ENCODE data around the gene ZWILCH. TPM values are rescaled to one million over a fixed set of nuclear protein-coding genes. Genes with fewer than 3 reads are reported as not detected.
"Not testable (repeated sequence)": the region's sequence is repeated elsewhere in the genome, so short reads cannot be mapped to it uniquely, and the experiment has no call there.

ZWILCH gene
- total and polyA plus RNA-seq, 4 donors = 2.3 to 6.6 (median 4.8) TPM

GRCh38 chr15:66497502-66498455 lies 7.3 kb upstream of the ZWILCH start, which contains the start of gene SNAPC5:
SNAPC5 (minus strand) TSS chr15:66497762; CDS start chr15:66497731, 31 bp downstream.
- H3K27me3 ChIP-seq (ENCODE audit: control insufficient read depth in 1 of 2, insufficient read depth in 2 of 2, low read length in 1 of 2) = no peaks in the 10 kb centered on the region
- peak within 1 kb of the TSS; percentile 76 to 79 for H3K4me3 ChIP-seq (ENCODE audit: low read length in 2 of 2)
- peaks cover 3 to 4% of the 10 kb centered on the region in 2 donors for H3K36me3 ChIP-seq (ENCODE audit: control insufficient read depth in 1 of 2, insufficient read depth in 2 of 2, low read length in 1 of 2)
- ATAC-seq (ENCODE audit: low FRiP score) = peak; percentile 99
- intact Hi-C loops (cut with DNase I) = loop anchor here (2.0 to 5.0 kb wide), 2 partner anchors 110 to 111 kb away; partner anchors contain the start of gene MAP2K1 (in 2 of the 2)
- H3K9me3 ChIP-seq (ENCODE audit: control insufficient read depth, low read length) = no peaks in the 10 kb centered on the region
- peak; percentile 98 to 99 for DNase-seq
- H3K4me1 ChIP-seq (ENCODE audit: control insufficient read depth in 1 of 2, insufficient read depth in 2 of 2, low read length in 2 of 2) = no peaks in the 10 kb centered on the region
- 6% methylated on average over 43 of the region's 43 CpGs for WGBS, 2 donors
- peak within 1 kb of the TSS; percentile 52 to 67 for H3K27ac ChIP-seq (ENCODE audit: low read depth in 1 of 2, low read length in 2 of 2)

DNA sequence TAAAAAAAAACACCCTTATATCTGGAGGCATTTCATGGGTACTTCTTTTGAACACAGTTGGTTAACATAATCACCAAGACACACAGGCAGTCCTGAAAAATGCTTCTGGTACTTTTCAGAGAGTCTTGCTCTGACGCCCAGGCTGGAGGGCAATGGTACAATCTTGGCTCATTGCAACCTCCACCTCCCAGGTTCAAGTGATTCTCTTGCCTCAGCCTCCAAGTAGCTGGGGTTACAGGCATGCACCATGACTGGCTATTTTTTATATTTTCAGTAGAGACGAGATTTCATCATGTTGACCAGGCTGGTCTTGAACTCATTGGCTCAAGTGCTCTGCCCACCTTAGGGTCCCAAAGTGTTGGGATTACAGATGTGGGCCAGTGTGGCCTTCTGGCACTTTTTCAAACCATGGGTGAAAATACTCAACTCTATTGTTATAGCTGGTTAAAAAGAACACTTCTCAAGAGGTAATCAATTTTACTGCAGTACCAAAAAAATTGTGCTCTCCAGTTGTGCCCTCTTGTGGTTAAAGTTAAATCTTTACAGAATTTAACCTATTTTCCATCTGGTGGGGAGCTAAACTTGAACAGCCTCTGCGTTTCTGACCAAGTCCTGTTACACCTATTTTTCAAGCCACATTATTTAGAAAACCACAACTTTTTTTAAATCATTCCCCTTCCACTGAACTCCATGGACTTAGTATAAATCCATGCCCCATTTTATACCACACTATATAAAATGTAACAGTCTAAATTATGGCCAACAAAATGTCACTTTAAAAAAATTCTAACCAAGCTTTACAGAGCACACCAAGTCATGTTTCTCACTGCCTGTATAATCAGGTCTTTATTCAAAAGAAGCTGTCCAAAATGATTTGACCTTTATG lies 6.4 kb upstream of the ZWILCH start:
- Histone ChIP-seq H3K4me3 (ENCODE audit: low read length in 2 of 2) (no peak overlapping the region), H3K4me1 (ENCODE audit: control insufficient read depth in 1 of 2, insufficient read depth in 2 of 2, low read length in 2 of 2) (peaks cover 0 to 4% of the 10 kb centered on the region in 2 donors), H3K9me3 (ENCODE audit: control insufficient read depth, low read length) (no peaks in the 10 kb centered on the region), H3K27me3 (ENCODE audit: control insufficient read depth in 1 of 2, insufficient read depth in 2 of 2, low read length in 1 of 2) (no peaks in the 10 kb centered on the region), H3K27ac (ENCODE audit: low read depth in 1 of 2, low read length in 2 of 2) (no peak overlapping the region), H3K36me3 (ENCODE audit: control insufficient read depth in 1 of 2, insufficient read depth in 2 of 2, low read length in 1 of 2) (peaks cover 3 to 4% of the 10 kb centered on the region in 2 donors)
- intact Hi-C loops (cut with DNase I) = loop anchor here in 1 of 2 donors (5.0 kb wide), 1 partner anchor 111 kb away; the partner anchor contains the start of gene MAP2K1
- WGBS, 2 donors = 27 to 34% methylated on average over 3 of the region's 3 CpGs
- DNase-seq = no peak
- ATAC-seq (ENCODE audit: low FRiP score) = no peak

DNA sequence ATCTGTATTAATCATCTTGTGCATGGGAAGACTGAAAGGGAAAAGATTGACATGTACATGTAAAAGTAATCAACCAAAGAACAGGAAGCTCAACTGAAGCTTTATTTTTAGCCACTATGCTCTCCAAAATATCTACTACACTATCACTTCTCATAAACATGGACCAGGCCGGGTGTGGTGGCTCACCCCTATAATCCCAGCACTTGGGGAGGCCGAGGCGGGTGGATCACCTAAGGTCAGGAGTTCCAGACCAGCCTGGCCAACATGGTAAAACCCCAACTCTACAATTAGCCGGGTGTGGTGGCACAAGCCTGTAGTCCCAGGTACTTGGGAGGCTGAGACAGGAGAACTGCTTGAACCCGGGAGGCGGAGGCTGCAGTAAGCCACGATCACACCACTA lies 4.8 kb upstream of the ZWILCH start:
- H3K27me3 ChIP-seq (ENCODE audit: control insufficient read depth in 1 of 2, insufficient read depth in 2 of 2, low read length in 1 of 2); H3K4me3 ChIP-seq (ENCODE audit: low read length in 2 of 2); DNase-seq; H3K4me1 ChIP-seq (ENCODE audit: control insufficient read depth in 1 of 2, insufficient read depth in 2 of 2, low read length in 2 of 2); H3K9me3 ChIP-seq (ENCODE audit: control insufficient read depth, low read length); intact Hi-C loops (cut with DNase I); H3K36me3 ChIP-seq (ENCODE audit: control insufficient read depth in 1 of 2, insufficient read depth in 2 of 2, low read length in 1 of 2); H3K27ac ChIP-seq (ENCODE audit: low read depth in 1 of 2, low read length in 2 of 2); ATAC-seq (ENCODE audit: low FRiP score): not testable (repeated sequence)
- WGBS, 2 donors = 85 to 86% methylated on average over 7 of the region's 7 CpGs

GRCh38 chr15:66502491-66502890 lies 2.6 kb upstream of the ZWILCH start:
- whole genome bisulfite sequencing, 2 donors = 73 to 74% methylated on average over 10 of the region's 10 CpGs
- intact Hi-C loops (cut with DNase I) = no loop called here
- Histone ChIP-seq H3K4me1 (ENCODE audit: control insufficient read depth in 1 of 2, insufficient read depth in 2 of 2, low read length in 2 of 2) (peaks cover 0 to 6% of the 10 kb centered on the region in 2 donors), H3K4me3 (ENCODE audit: low read length in 2 of 2) (no peak overlapping the region), H3K27ac (ENCODE audit: low read depth in 1 of 2, low read length in 2 of 2) (no peak overlapping the region), H3K9me3 (ENCODE audit: control insufficient read depth, low read length) (no peaks in the 10 kb centered on the region), H3K36me3 (ENCODE audit: control insufficient read depth in 1 of 2, insufficient read depth in 2 of 2, low read length in 1 of 2) (no peaks in the 10 kb centered on the region), H3K27me3 (ENCODE audit: control insufficient read depth in 1 of 2, insufficient read depth in 2 of 2, low read length in 1 of 2) (no peaks in the 10 kb centered on the region)
- no peak for DNase-seq
- ATAC-seq (ENCODE audit: low FRiP score) = no peak

- peak overlapping the region in 1 of 2 donors; percentile 96 for H3K4me3 ChIP-seq (ENCODE audit: low read length in 2 of 2)
- H3K27me3 ChIP-seq (ENCODE audit: control insufficient read depth in 1 of 2, insufficient read depth in 2 of 2, low read length in 1 of 2); H3K36me3 ChIP-seq (ENCODE audit: control insufficient read depth in 1 of 2, insufficient read depth in 2 of 2, low read length in 1 of 2); H3K9me3 ChIP-seq (ENCODE audit: control insufficient read depth, low read length); DNase-seq; H3K4me1 ChIP-seq (ENCODE audit: control insufficient read depth in 1 of 2, insufficient read depth in 2 of 2, low read length in 2 of 2); ATAC-seq (ENCODE audit: low FRiP score); intact Hi-C loops (cut with DNase I); H3K27ac ChIP-seq (ENCODE audit: low read depth in 1 of 2, low read length in 2 of 2): not testable (repeated sequence)
- 60 to 62% methylated on average over 13 of the region's 13 CpGs for WGBS, 2 donors
Observed at GRCh38 chr15:66503041-66503648, 2.0 kb upstream of the ZWILCH start.

GRCh38 chr15:66503780-66504562 lies 1.2 kb upstream of the ZWILCH start:
- DNase-seq (no peak), ATAC-seq (ENCODE audit: low FRiP score) (no peak)
- Histone ChIP-seq H3K27ac (ENCODE audit: low read depth in 1 of 2, low read length in 2 of 2) (peak overlapping the region; percentile 59 to 77), H3K9me3 (ENCODE audit: control insufficient read depth, low read length) (no peaks in the 10 kb centered on the region), H3K4me1 (ENCODE audit: control insufficient read depth in 1 of 2, insufficient read depth in 2 of 2, low read length in 2 of 2) (peaks cover 0 to 6% of the 10 kb centered on the region in 2 donors), H3K36me3 (ENCODE audit: control insufficient read depth in 1 of 2, insufficient read depth in 2 of 2, low read length in 1 of 2) (no peaks in the 10 kb centered on the region), H3K4me3 (ENCODE audit: low read length in 2 of 2) (peak overlapping the region; percentile 70 to 96), H3K27me3 (ENCODE audit: control insufficient read depth in 1 of 2, insufficient read depth in 2 of 2, low read length in 1 of 2) (no peaks in the 10 kb centered on the region)
- intact Hi-C loops (cut with DNase I) = no loop called here
- WGBS, 2 donors = 1% methylated on average over 12 of the region's 12 CpGs

- Histone ChIP-seq H3K9me3 (ENCODE audit: control insufficient read depth, low read length) (no peaks in the 10 kb centered on the region), H3K27ac (ENCODE audit: low read depth in 1 of 2, low read length in 2 of 2) (peak overlapping the region; percentile 15 to 79), H3K4me3 (ENCODE audit: low read length in 2 of 2) (peak overlapping the region; percentile 70 to 96), H3K27me3 (ENCODE audit: control insufficient read depth in 1 of 2, insufficient read depth in 2 of 2, low read length in 1 of 2) (no peaks in the 10 kb centered on the region), H3K36me3 (ENCODE audit: control insufficient read depth in 1 of 2, insufficient read depth in 2 of 2, low read length in 1 of 2) (no peaks in the 10 kb centered on the region), H3K4me1 (ENCODE audit: control insufficient read depth in 1 of 2, insufficient read depth in 2 of 2, low read length in 2 of 2) (peaks cover 0 to 6% of the 10 kb centered on the region in 2 donors)
- WGBS, 2 donors = 0% methylated on average over 13 of the region's 13 CpGs
- ATAC-seq (ENCODE audit: low FRiP score) (peak; percentile 28), DNase-seq (no peak)
- intact Hi-C loops (cut with DNase I) = no loop called here
Observed at GRCh38 chr15:66505430-66505811, 295 bp downstream of the ZWILCH start.

Measured in aorta (tissue), 5 donors.